A673 (cell line): ENCODE data around the gene CHID1. TPM values are rescaled to one million over a fixed set of nuclear protein-coding genes. Genes with fewer than 3 reads are reported as not detected.

Experiments used
- BruUV-seq: library from RNA; stranded (reverse); fragments of 400-500 nt; replicated peaks from 2 replicates; lab custom pipeline; 2021; lab: Mats Ljungman, UMichigan
- CTCF ChIA-PET: fragments of 300-600 bp; sonication (Branson Sonifier 250); formaldehyde crosslinking; loops from one replicate; lab custom pipeline; 2022; ENCODE audit warnings: antibody characterized with exemption; lab: Charles Lee
- POLR2A ChIA-PET: fragments of 300-600 bp; sonication (Branson Sonifier 250); formaldehyde crosslinking; loops from one replicate; lab custom pipeline; 2022; ENCODE audit warnings: antibody characterized with exemption; ENCODE audit not compliant: low non-redundant PET; lab: Charles Lee
- DNase-seq: peaks from one replicate; pipeline ENCODE4 v3.0.0-alpha.2; 2015; ENCODE audit warnings: low spot score
- H3K27ac ChIP-seq: fragments of 200-600 bp; sonication (generic); 2 replicates; pipeline ENCODE4 v1.5.1; 2016; ENCODE audit warnings: mixed run types, low read depth, mild to moderate bottlenecking, mixed read lengths, antibody characterized with exemption, low read length; ENCODE audit not compliant: poor library complexity, severe bottlenecking
- H3K27me3 ChIP-seq: fragments of 200-600 bp; sonication (generic); replicated peaks from 2 replicates; pipeline ENCODE4 v1.6.1; 2017; ENCODE audit warnings: mixed run types, low read depth, mild to moderate bottlenecking, mixed read lengths, antibody characterized with exemption, low read length; ENCODE audit not compliant: insufficient read depth, poor library complexity
- H3K36me3 ChIP-seq: fragments of 200-600 bp; sonication (generic); 2 replicates; pipeline ENCODE4 v1.6.1; 2016; ENCODE audit warnings: mixed run types, mild to moderate bottlenecking, mixed read lengths, antibody characterized with exemption, low read length; ENCODE audit not compliant: insufficient read depth, poor library complexity, severe bottlenecking
- H3K4me1 ChIP-seq: fragments of 200-600 bp; sonication (generic); 2 replicates; pipeline ENCODE4 v1.6.1; 2017; ENCODE audit warnings: mixed run types, mild to moderate bottlenecking, mixed read lengths, antibody characterized with exemption, low read length; ENCODE audit not compliant: insufficient read depth, poor library complexity, severe bottlenecking
- H3K4me3 ChIP-seq: fragments of 200-600 bp; sonication (generic); 2 replicates; pipeline ENCODE4 v1.5.1; 2016; ENCODE audit warnings: low read depth, mixed run types, mild to moderate bottlenecking, mixed read lengths, low read length; ENCODE audit not compliant: poor library complexity, severe bottlenecking
- H3K9me3 ChIP-seq: fragments of 200-600 bp; sonication (generic); 2 replicates; pipeline ENCODE4 v1.6.1; 2016; ENCODE audit warnings: mixed run types, low read depth, mild to moderate bottlenecking, mixed read lengths, antibody characterized with exemption, low read length; ENCODE audit not compliant: poor library complexity, severe bottlenecking
- CTCF ChIP-seq: fragments of 300-800, 200-600 bp; sonication (generic); conservative IDR thresholded peaks from 2 replicates; pipeline ENCODE4 v1.5.1; 2017; ENCODE audit warnings: low read depth, mild to moderate bottlenecking, antibody characterized with exemption, low read length, moderate library complexity, mixed read lengths
- EZH2 ChIP-seq: fragments of 200-600 bp; sonication (generic); IDR thresholded peaks from 2 replicates; pipeline ENCODE4 v1.6.1; 2017; ENCODE audit warnings: borderline replicate concordance, low read depth, mild to moderate bottlenecking, mixed read lengths, antibody characterized with exemption, low read length; ENCODE audit not compliant: poor library complexity, severe bottlenecking
- intact Hi-C: fragments of 100-400 bp; cut with micrococcal nuclease; formaldehyde crosslinking; loops from one replicate; pipeline ENCODE4 v1.10.0; 2022; ENCODE audit not compliant: unreplicated experiment
- total RNA-seq: library from RNA; stranded (reverse); gene quantifications from 2 replicates; pipeline ENCODE4 v1.2.3, GENCODE V29; 2021

Gene CHID1
- total RNA-seq, 1 experiment from 2014 or later: 105 TPM

GRCh38 chr11:837990-838307, 72.7 kb downstream of the CHID1 start:
- H3K36me3 ChIP-seq: peaks cover 28% of the 10 kb centered on the region

GRCh38 chr11:837189-837989, 73.2 kb downstream of the CHID1 start:
- Histone ChIP-seq H3K36me3 (peaks cover 28% of the 10 kb centered on the region), H3K27me3 (no peaks in the 10 kb centered on the region), H3K4me1 (peaks cover 1% of the 10 kb centered on the region), H3K9me3 (no peaks in the 10 kb centered on the region), H3K4me3 (no peak overlapping the region), H3K27ac (no peak overlapping the region)
- POLR2A ChIA-PET: no interaction called here
- intact Hi-C loops: no loop called here
- BruUV-seq: no TSS peak
- TF ChIP-seq EZH2: no peak
- TF ChIP-seq CTCF: no peak
- CTCF ChIA-PET: no interaction called here
- DNase-seq: no peak

More at GRCh38 chr11:837990-838307, 72.7 kb downstream of the CHID1 start:
- Histone ChIP-seq H3K4me3 (no peak overlapping the region), H3K9me3 (no peaks in the 10 kb centered on the region), H3K27me3 (no peaks in the 10 kb centered on the region), H3K27ac (no peak overlapping the region), H3K4me1 (no peaks in the 10 kb centered on the region)
- POLR2A ChIA-PET: no interaction called here
- no TSS peak for BruUV-seq
- no peak for DNase-seq
- TF ChIP-seq CTCF: no peak
- no peak for TF ChIP-seq EZH2
- CTCF ChIA-PET: no interaction called here
- intact Hi-C loops: no loop called here

- Histone ChIP-seq H3K27me3 (no peaks in the 10 kb centered on the region), H3K4me3 (no peak overlapping the region), H3K27ac (no peak overlapping the region), H3K9me3 (no peaks in the 10 kb centered on the region), H3K36me3 (peaks cover 28% of the 10 kb centered on the region), H3K4me1 (peaks cover 6% of the 10 kb centered on the region)
- no TSS peak for BruUV-seq
- intact Hi-C loops: no loop called here
- TF ChIP-seq CTCF (no peak), EZH2 (no peak)
- no peak for DNase-seq
- POLR2A ChIA-PET: no interaction called here
- CTCF ChIA-PET: no interaction called here
These were observed 73.9 kb downstream of the CHID1 start for GRCh38 chr11:836700-837099.
